Panc1 (cell line): ENCODE results near the gene PARD3.

ENCODE experiments used
- CTCF ChIP-seq: fragments of 450-650 bp; IDR thresholded peaks from 2 replicates; pipeline ENCODE4 v1.5.1; 2017; ENCODE audit warnings: mild to moderate bottlenecking
- SIN3A ChIP-seq: IDR thresholded peaks from 2 replicates; pipeline ENCODE4 v1.6.1; 2012; ENCODE audit warnings: low read depth, mild to moderate bottlenecking, low read length, moderate library complexity, borderline replicate concordance; ENCODE audit not compliant: insufficient read depth
- TF ChIP-seq, protein P1 (sequence below), 2 experiments: IDR thresholded peaks; 2 replicates each; pipeline ENCODE4 v1.6.1; 2011 to 2012; ENCODE audit warnings: low read depth in 2 of 2, control low read depth in 1 of 2, low read length in 1 of 2, mild to moderate bottlenecking in 1 of 2, moderate library complexity in 1 of 2; ENCODE audit not compliant: insufficient read depth in 1 of 2

DNA sequence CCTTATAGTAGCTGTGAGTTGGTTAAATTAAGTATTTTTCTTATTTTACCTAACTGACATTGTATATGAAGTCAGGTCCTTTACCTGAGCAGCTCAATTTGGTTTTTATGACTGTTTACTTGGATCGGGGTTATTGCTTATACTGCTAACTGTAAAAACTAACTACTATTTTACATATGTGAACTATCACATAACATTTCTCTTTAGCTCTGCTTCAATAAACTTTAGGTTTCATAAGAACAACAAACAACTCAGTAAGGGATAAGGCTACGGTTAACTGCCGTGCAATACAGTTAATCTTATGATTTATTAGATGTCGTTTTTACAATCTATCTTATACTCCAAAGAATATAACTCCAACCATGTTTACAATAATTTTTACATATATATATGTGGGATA is 480.2 kb downstream of the PARD3 start:
- TF ChIP-seq CTCF (no peak), SIN3A (no peak)
- TF ChIP-seq, protein P1, sequence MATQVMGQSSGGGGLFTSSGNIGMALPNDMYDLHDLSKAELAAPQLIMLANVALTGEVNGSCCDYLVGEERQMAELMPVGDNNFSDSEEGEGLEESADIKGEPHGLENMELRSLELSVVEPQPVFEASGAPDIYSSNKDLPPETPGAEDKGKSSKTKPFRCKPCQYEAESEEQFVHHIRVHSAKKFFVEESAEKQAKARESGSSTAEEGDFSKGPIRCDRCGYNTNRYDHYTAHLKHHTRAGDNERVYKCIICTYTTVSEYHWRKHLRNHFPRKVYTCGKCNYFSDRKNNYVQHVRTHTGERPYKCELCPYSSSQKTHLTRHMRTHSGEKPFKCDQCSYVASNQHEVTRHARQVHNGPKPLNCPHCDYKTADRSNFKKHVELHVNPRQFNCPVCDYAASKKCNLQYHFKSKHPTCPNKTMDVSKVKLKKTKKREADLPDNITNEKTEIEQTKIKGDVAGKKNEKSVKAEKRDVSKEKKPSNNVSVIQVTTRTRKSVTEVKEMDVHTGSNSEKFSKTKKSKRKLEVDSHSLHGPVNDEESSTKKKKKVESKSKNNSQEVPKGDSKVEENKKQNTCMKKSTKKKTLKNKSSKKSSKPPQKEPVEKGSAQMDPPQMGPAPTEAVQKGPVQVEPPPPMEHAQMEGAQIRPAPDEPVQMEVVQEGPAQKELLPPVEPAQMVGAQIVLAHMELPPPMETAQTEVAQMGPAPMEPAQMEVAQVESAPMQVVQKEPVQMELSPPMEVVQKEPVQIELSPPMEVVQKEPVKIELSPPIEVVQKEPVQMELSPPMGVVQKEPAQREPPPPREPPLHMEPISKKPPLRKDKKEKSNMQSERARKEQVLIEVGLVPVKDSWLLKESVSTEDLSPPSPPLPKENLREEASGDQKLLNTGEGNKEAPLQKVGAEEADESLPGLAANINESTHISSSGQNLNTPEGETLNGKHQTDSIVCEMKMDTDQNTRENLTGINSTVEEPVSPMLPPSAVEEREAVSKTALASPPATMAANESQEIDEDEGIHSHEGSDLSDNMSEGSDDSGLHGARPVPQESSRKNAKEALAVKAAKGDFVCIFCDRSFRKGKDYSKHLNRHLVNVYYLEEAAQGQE (IDR thresholded peaks at IDR 0.05; ENCODE audit: insufficient read depth in 1 of 2, low read depth in 2 of 2, low read length in 1 of 2), result no peak
